K562 (cell line): Measurements from ENCODE around the gene HNRNPM. TPM values are rescaled to one million over a fixed set of nuclear protein-coding genes. Genes with fewer than 3 reads are reported as not detected.
A peak's percentile ranks its signal among the peaks of the same experiment; 100 is the strongest.

Source experiments
- CBFB ChIP-seq: sonication (generic); formaldehyde crosslinking; IDR thresholded peaks from 2 replicates; pipeline ENCODE4 v1.4.0; 2020; ENCODE audit warnings: mild to moderate bottlenecking, missing genetic modification reagents
- CLOCK ChIP-seq: fragments of 250-450 bp; sonication (Bioruptor Pico); IDR thresholded peaks from 2 replicates; pipeline ENCODE4 v1.4.0; 2020; ENCODE audit warnings: mild to moderate bottlenecking, moderate library complexity, borderline replicate concordance
- CUX1 ChIP-seq: fragments of 200-800 bp; sonication (Bioruptor generic); IDR thresholded peaks from 2 replicates; pipeline ENCODE4 v1.6.1; 2016; ENCODE audit warnings: missing genetic modification characterization, missing compliant biosample characterization
- MYNN ChIP-seq, 2 experiments: sonication (generic); formaldehyde crosslinking in 1 of 2; IDR thresholded peaks; 2 replicates each; pipeline versions ENCODE4 v1.5.0 to v1.6.1; 2016 to 2020; ENCODE audit warnings: antibody characterized with exemption in 1 of 2, missing genetic modification reagents in 1 of 2
- SRSF3 ChIP-seq: fragments of 200-400 bp; formaldehyde crosslinking; IDR thresholded peaks from 2 replicates; pipeline ENCODE4 v1.6.1; 2016; ENCODE audit warnings: mild to moderate bottlenecking, low read length, moderate library complexity; ENCODE audit not compliant: insufficient read depth
- ZNF318 ChIP-seq, 2 experiments: fragments of 450-650 bp; IDR thresholded peaks; 2 replicates each; pipeline ENCODE4 v1.6.1; 2016; ENCODE audit warnings: mild to moderate bottlenecking in 2 of 2, borderline replicate concordance in 1 of 2, low read depth in 1 of 2, moderate library complexity in 1 of 2
- polyA plus RNA-seq, 8 experiments: library from polyadenylated mRNA; depleted of rRNA in 4 of 8; stranded (reverse) in 5 of 8; unstranded in 3 of 8; fragments of >200 nt; fragmentation: Nextera tagmentation in 2 of 8; fragmentation: Illumina TruSeq in 1 of 8; extraction: Ambion mirVana in 2 of 8; extraction: Trizol in 1 of 8; gene quantifications; 2 replicates each; pipeline versions ENCODE4 v1.2.1 to v1.2.3, GENCODE V29; 2011 to 2014; ENCODE audit warnings: inconsistent platforms in 1 of 8, missing spikeins in 1 of 8
- total RNA-seq, 7 experiments: library from RNA; depleted of rRNA in 6 of 7; stranded (reverse); fragments of >200 nt in 6 of 7; fragmentation: Illumina TruSeq in 2 of 7; extraction: Trizol in 2 of 7; gene quantifications; 2 replicates each; pipeline versions ENCODE4 v1.2.1 to v1.2.3, GENCODE V29; 2011 to 2021; ENCODE audit warnings: low replicate concordance in 1 of 7

HNRNPM gene
- total and polyA plus RNA-seq, 9 of the 15 experiments (the other 6 are each of a cell fraction or from before 2014, with no cell fraction given), result 11.1 to 340 (median 195) TPM

GRCh38 chr19:8513687-8514504 lies 69.1 kb downstream of the HNRNPM start, which contains the start of gene ZNF414 (continued):
- TF ChIP-seq CUX1, result no peak
- no peak for TF ChIP-seq ZNF318 (IDR thresholded peaks at IDR 0.05; ENCODE audit: borderline replicate concordance in 1 of 2, low read depth in 1 of 2)
- TF ChIP-seq MYNN (IDR thresholded peaks at IDR 0.05), result 0 out of 2 replicates have a peak, but pooled peaks have one; percentile 31
- TF ChIP-seq MYNN (CRISPR knock-in tag; IDR thresholded peaks at IDR 0.05), result no peak
- no peak for TF ChIP-seq CLOCK (CRISPR knock-in tag)
- TF ChIP-seq CBFB, result no peak
- TF ChIP-seq SRSF3, result no peak
